SU-DHL-6 (cell line): Measurements from ENCODE around the gene ZBED3.

Experiments
- H2AFZ ChIP-seq: fragments of 200-600 bp; sonication (generic); 2 replicates; pipeline ENCODE4 v1.6.1; 2014; ENCODE audit warnings: low read depth, mild to moderate bottlenecking, moderate library complexity, mixed read lengths, antibody characterized with exemption, low read length; ENCODE audit not compliant: severe bottlenecking
- H3F3A ChIP-seq: fragments of 200-600 bp; shearing (Covaris generic); 2 replicates; pipeline ENCODE4 v1.6.0; 2016; ENCODE audit warnings: antibody characterized with exemption, mild to moderate bottlenecking; ENCODE audit not compliant: insufficient read depth
- H3K27ac ChIP-seq: fragments of 200-600 bp; sonication (generic); 2 replicates; pipeline ENCODE4 v1.5.1; 2016; ENCODE audit warnings: low read depth, mild to moderate bottlenecking, low read length, moderate library complexity, mixed read lengths
- H3K27me3 ChIP-seq: fragments of 200-600 bp; sonication (generic), shearing (Covaris generic); 2 replicates; pipeline ENCODE4 v1.6.0; 2014; ENCODE audit warnings: mild to moderate bottlenecking, low read length
- H3K36me3 ChIP-seq: fragments of 200-600 bp; sonication (generic); 2 replicates; pipeline ENCODE4 v1.6.1; 2014; ENCODE audit warnings: mild to moderate bottlenecking, low read length, mixed read lengths
- H3K4me2 ChIP-seq: fragments of 300-600, 200-600 bp; shearing (Covaris generic), sonication (generic); 2 replicates; pipeline ENCODE4 v1.6.0; 2014; ENCODE audit warnings: low read length, low read depth, mild to moderate bottlenecking; ENCODE audit not compliant: poor library complexity, severe bottlenecking
- H3K4me3 ChIP-seq: fragments of 200-600 bp; sonication (generic); 2 replicates; pipeline ENCODE4 v1.5.1; 2014; ENCODE audit warnings: antibody characterized with exemption, low read length, mild to moderate bottlenecking, mixed read lengths; ENCODE audit not compliant: insufficient read depth, poor library complexity, severe bottlenecking
- H3K79me2 ChIP-seq: fragments of 200-600 bp; sonication (generic); 2 replicates; pipeline ENCODE4 v1.6.1; 2014; ENCODE audit warnings: mild to moderate bottlenecking, low read length, moderate library complexity; ENCODE audit not compliant: insufficient read depth
- H3K9ac ChIP-seq: fragments of 200-600 bp; sonication (generic); 2 replicates; pipeline ENCODE4 v1.7.0; 2014; ENCODE audit warnings: mild to moderate bottlenecking, low read length
- H3K9me2 ChIP-seq: fragments of 200-600 bp; sonication (generic); replicated peaks from 2 replicates; pipeline ENCODE4 v1.6.1; 2014; ENCODE audit warnings: low read length; ENCODE audit not compliant: insufficient read depth
- H3K9me3 ChIP-seq: fragments of 200-600 bp; sonication (generic); 2 replicates; pipeline ENCODE4 v1.6.1; 2014; ENCODE audit warnings: low read length, mixed read lengths; ENCODE audit not compliant: insufficient read depth
- H4K20me1 ChIP-seq: fragments of 200-600 bp; sonication (generic); 2 replicates; pipeline ENCODE4 v1.6.1; 2014; ENCODE audit warnings: low read depth, mild to moderate bottlenecking, antibody characterized with exemption, low read length, moderate library complexity, mixed read lengths
- CTCF ChIP-seq: fragments of 200-600 bp; sonication (generic); IDR thresholded peaks from one replicate; pipeline ENCODE4 v1.5.1; 2017; ENCODE audit warnings: antibody characterized with exemption, mild to moderate bottlenecking, low read length, moderate library complexity; ENCODE audit not compliant: insufficient read depth, poor library complexity, severe bottlenecking
- EZH2phosphoT487 ChIP-seq: fragments of 200-600 bp; sonication (generic), shearing (Covaris generic); conservative IDR thresholded peaks from 2 replicates; pipeline ENCODE4 v1.6.1; 2018; ENCODE audit warnings: mild to moderate bottlenecking, antibody characterized with exemption, low read length, moderate library complexity, mixed read lengths

Gene ZBED3

GRCh38 chr5:77077829-77078176, 9.3 kb downstream of the ZBED3 start:
- H4K20me1 ChIP-seq, result no peaks in the 10 kb centered on the region
- no peak overlapping the region for H2AFZ ChIP-seq
- H3K27me3 ChIP-seq, result no peaks in the 10 kb centered on the region
- peaks cover 23% of the 10 kb centered on the region for H3F3A ChIP-seq
- H3K79me2 ChIP-seq, result no peaks in the 10 kb centered on the region
- H3K9ac ChIP-seq, result no peak overlapping the region
- no peaks in the 10 kb centered on the region for H3K9me3 ChIP-seq
- 0 out of 2 replicates have a peak, but pooled peaks cover 8% of the 10 kb centered on the region for H3K36me3 ChIP-seq
- no peak overlapping the region for H3K27ac ChIP-seq
- no peak for TF ChIP-seq EZH2phosphoT487
- H3K9me2 ChIP-seq, result no peaks in the 10 kb centered on the region
- no peak overlapping the region for H3K4me3 ChIP-seq
- peak overlapping the region; percentile 44 for H3K4me2 ChIP-seq

GRCh38 chr5:77076961-77077828, 9.9 kb downstream of the ZBED3 start:
- Histone ChIP-seq H3K4me2 (peak overlapping the region; percentile 44), H3K9me2 (no peaks in the 10 kb centered on the region), H4K20me1 (no peaks in the 10 kb centered on the region), H3K9ac (peak overlapping the region; percentile 25; the same call in 1 of the 2 replicates), H3K36me3 (0 out of 2 replicates have a peak, but pooled peaks cover 5% of the 10 kb centered on the region), H3K79me2 (no peaks in the 10 kb centered on the region), H3K9me3 (no peaks in the 10 kb centered on the region), H3K27ac (no peak overlapping the region), H3F3A (peaks cover 23% of the 10 kb centered on the region), H3K4me3 (peak overlapping the region; percentile 35), H2AFZ (no peak overlapping the region), H3K27me3 (no peaks in the 10 kb centered on the region)
- TF ChIP-seq EZH2phosphoT487, result no peak
- peak; percentile 64 for TF ChIP-seq CTCF

GRCh38 chr5:77074745-77075144, 12.3 kb downstream of the ZBED3 start:
- no peak overlapping the region for H2AFZ ChIP-seq
- no peak overlapping the region for H3K4me2 ChIP-seq
- H3K9me3 ChIP-seq, result no peaks in the 10 kb centered on the region
- H3K27ac ChIP-seq, result no peak overlapping the region
- 0 out of 2 replicates have a peak, but pooled peaks cover 4% of the 10 kb centered on the region for H3K36me3 ChIP-seq
- no peaks in the 10 kb centered on the region for H3K27me3 ChIP-seq
- H3K9me2 ChIP-seq, result no peaks in the 10 kb centered on the region
- H4K20me1 ChIP-seq, result no peaks in the 10 kb centered on the region
- no peak overlapping the region for H3K9ac ChIP-seq
- no peaks in the 10 kb centered on the region for H3K79me2 ChIP-seq
- peaks cover 23% of the 10 kb centered on the region for H3F3A ChIP-seq
- no peak overlapping the region for H3K4me3 ChIP-seq
- TF ChIP-seq CTCF, result no peak
- no peak for TF ChIP-seq EZH2phosphoT487

- no peaks in the 10 kb centered on the region for H3K27me3 ChIP-seq
- no peak overlapping the region for H2AFZ ChIP-seq
- no peaks in the 10 kb centered on the region for H4K20me1 ChIP-seq
- H3K9ac ChIP-seq, result no peak overlapping the region
- no peaks in the 10 kb centered on the region for H3K9me2 ChIP-seq
- no peaks in the 10 kb centered on the region for H3K9me3 ChIP-seq
- H3K4me3 ChIP-seq, result no peak overlapping the region
- no peak overlapping the region for H3K4me2 ChIP-seq
- H3K27ac ChIP-seq, result no peak overlapping the region
- peaks cover 18% of the 10 kb centered on the region for H3F3A ChIP-seq
- 0 out of 2 replicates have a peak, but pooled peaks cover 4% of the 10 kb centered on the region for H3K36me3 ChIP-seq
- no peak for TF ChIP-seq CTCF
- no peak for TF ChIP-seq EZH2phosphoT487
- H3K79me2 ChIP-seq, result no peaks in the 10 kb centered on the region
Observed at GRCh38 chr5:77073667-77074066, 13.4 kb downstream of the ZBED3 start.
